Hepatic stellate cell (primary cell): ENCODE data around the gene TTYH2.

Experiments
- DNase-seq: peaks from one replicate; pipeline ENCODE4 v3.0.0; 2011; ENCODE audit warnings: low spot score

TTYH2 gene

DNA sequence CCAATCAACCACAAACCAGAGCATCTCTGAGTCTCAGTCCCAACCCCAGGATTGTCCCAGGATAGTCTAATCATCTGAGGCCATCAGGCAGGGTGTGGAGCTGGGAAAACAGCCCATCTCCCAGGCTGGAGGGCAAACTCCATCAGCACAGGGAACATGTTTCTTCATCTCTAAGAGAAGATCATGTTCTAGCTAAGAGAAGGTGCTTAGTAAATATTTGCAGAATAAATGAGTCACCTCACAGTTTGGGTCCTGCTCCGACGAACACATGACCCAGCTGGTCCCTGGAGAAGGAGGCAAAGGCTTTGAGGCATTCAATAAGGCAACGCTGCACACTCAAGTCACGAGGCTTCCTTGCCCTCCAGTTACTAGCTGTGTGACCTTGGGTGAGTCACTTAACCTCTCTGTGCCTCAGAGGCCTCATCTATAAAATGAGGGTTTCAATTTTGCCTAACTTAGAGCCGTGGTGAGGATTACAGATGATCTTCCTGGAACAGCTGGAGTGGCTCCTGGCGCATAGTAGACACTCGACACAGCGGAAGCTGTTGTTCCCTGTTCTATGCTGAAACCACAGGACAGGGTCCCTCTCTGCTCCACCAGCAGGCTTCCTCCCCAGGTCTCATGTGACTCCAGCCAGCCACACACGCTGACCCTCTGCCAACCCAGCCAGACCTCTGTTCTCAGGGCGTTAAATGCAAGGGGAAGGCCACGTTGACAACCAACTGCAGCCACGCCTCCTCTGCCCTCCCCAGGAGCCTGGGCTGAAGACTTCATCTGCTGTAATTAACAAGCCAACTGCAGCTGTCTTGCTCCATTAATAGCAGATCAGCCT, 20.2 kb upstream of the TTYH2 start:
- DNase-seq = no peak

DNA sequence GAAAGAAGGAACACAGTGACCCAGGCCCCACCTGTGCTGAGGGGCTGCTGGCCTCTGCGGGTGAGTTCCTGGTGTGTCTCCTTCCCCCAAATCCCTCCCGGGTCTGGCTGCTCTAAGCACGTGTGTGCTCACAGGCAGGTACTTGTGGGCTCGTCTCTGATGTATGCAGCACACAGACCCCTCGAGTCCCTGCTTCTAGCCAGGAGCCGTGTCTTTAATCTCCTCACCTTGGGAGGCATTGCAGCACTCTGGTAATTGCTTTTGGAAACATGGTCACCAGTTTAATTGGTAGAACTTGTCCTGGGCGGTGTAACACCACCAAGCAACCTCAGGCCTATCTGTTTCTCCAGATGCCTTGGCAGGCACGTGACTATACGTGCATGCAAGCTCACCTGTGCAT, 18.7 kb upstream of the TTYH2 start:
- no peak for DNase-seq

DNA sequence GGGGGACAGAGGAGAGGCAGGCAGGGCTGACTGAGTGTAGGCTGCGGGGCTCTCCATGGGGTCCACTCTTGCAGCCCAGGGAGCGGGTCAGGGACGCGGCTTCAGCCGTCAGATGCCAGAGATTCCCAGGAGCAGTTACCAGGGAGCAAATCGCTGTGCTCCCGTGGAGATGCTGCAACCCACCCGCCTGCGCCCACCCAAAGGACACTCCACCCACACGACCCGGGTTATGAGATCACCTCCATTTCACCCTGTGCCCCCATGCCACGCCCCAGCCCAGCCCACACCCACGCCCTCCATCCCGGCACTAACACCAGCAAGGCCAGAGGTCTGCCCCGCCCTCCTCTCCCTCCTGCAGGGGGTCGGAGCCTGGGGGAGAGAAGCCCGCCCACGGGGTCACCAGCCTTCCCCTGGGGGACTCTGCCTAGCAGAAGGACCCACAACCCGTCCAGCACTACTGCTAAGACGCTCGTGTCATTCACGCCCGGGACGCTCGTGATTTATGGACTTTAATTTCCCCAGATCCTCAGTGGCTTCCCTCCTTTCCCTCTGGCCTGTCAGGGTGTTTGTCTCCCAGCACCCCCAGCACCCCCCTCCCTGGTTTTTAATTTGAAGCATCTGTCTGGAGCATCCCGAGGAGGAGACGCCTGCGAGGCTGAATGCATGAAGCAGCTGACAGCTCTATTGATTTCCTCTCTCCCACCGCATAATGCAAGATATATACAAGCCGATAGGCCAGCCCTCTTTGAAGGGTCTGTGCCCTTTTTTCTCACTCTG, 16.6 kb upstream of the TTYH2 start:
- DNase-seq = no peak

DNA sequence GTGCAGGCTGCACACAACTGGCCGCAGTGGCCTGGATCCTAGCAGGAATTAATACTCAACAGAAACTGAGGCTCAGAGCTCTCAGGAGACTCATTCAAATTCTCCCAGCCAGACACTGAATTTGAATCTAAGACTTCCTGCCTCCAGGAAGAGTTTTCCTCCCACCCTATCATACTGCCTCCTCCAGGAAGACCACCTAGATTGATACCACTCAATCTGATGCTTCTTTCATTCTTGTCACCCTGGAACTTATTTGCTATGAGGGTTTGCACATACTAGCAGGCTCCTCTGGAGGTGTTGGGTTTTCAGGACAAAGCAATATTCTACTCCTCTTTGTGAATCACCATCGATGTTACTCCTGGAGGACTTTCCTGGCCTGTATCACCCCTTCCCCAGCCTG, 15.6 kb upstream of the TTYH2 start:
- DNase-seq = no peak

DNA sequence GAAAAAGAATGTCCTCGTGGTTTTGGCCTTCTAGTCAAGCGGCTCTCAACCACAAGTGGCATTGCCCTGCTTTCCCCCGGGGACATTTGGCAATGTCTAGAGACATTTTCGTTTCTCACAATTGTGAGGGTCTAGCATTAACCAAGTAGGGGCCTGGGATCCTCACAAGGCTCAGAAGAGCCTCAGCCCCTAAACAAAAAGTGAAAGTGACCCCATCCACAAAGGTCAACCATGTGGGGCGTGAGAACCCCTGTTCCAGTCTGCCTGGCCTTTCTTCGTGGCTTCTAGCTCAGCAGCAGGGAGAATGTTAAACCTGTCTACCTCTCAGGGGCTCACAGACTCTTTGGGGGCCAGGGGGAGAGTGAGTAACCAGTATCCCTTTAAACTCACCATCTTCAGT, 14.7 kb upstream of the TTYH2 start:
- DNase-seq = no peak

DNA sequence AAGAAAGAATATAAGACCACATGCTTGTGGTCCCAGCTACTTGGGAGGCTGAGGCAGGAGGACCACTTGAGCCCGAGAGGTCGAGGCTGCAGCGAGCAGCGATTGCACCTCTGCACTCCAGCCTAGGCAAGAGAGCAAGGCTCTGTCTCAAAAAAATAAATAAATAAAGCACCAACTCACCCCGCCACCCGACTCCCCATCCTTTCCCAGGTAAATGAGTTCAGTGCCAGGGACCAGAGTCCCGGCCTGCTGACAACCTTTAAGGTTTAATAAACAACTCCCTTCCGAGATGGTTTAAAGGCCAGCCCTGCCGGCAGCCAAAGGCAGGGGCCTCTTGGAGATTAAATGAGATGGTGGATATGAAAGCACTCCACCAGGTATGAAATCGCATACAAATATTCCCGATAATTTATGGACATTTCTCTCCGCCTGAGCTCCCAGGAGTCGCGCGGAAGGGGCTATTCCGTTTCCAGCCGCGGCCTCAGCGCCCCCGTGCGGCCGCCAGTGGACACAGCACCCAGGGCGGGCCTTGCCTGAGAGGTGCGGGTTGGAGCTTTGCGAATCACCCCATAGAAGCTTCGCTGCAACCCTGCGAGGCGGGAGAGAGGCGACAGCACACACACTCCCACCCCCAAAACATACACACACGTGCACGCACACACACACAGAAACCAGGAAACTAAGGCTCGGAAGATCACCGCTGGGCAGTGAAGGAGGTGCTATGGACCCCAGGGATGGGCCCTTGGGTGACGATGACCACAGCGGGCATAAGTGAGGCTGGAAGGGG, 13.9 kb upstream of the TTYH2 start:
- peak; percentile 82 for DNase-seq

DNA sequence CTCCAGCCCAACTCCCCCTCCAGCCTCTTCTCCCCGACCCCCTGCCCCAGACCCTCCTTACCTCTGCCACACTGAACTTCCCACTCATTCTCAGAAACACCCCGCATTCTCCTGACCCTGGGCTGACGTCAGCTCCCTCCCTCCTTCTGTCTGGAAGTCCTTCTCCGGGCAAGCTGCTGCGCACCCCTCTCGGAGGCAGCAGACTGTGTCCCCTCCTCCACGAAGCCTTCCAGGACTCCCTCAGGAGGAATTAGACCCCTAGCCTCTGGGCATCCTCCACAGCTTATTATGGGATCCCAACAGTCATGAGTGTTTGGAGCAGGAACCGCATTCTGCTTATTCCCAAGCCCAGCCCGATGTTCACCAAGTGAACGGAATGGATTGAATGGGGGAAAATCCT, 13.3 kb upstream of the TTYH2 start:
- DNase-seq = no peak

DNA sequence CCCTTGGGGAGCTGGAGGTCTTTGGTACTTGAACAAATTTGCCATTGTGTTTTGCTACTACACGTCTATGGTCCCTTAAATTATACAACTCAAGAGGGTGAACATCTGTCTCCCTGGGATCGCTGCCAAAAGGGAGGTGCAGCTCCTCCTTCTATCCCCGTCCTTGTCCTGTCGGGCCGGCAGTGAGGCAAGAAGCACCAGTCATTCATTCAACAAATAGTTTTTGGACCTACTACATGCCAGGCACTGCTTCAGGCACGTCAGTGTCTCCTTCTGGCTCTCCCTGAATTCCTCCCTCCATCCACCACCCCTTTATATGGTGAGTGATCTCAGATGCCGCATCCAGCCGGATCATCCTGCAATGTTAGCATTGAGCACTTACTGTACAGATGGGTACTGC, 12.1 kb upstream of the TTYH2 start:
- no peak for DNase-seq

DNA sequence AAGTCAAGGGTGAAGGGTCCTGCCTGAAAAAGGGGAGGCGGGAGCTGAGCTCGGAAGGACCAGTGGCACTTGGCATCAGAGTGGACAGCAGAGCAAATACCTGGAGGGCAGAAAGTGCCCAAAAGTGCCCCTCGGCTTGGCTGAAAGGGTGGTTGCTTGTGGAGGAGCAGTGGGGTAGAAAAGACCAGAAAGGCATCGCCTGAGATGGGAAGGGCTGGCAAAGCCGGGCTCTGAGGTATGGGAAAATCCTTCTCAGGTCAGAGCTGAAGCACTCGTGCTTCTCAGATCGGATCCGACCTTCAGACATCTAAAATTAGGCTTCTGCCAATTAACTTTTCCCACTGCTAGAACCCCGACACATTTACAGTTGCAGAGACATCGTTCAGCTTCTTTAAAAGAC, 11.4 kb upstream of the TTYH2 start:
- DNase-seq = no peak

DNA sequence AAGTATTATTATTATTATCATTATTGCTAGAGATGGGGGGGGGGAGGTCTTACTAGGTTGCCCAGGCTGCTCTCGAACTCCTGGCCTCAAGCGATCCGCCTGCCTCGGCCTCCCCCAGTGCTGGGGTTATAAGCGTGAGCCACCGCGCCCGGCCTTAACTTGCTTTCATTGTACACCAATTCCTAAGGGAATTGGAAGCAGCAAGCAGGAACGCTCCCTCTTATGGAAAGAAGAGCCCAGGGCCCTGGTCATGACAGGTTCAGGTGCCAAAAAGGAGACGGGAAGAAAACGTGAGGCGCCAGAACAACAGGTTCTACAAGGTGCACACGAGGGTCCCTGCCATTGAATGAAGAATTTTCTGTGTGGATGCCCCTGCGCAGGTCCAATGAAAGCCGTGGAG, 10.4 kb upstream of the TTYH2 start:
- no peak for DNase-seq

DNA sequence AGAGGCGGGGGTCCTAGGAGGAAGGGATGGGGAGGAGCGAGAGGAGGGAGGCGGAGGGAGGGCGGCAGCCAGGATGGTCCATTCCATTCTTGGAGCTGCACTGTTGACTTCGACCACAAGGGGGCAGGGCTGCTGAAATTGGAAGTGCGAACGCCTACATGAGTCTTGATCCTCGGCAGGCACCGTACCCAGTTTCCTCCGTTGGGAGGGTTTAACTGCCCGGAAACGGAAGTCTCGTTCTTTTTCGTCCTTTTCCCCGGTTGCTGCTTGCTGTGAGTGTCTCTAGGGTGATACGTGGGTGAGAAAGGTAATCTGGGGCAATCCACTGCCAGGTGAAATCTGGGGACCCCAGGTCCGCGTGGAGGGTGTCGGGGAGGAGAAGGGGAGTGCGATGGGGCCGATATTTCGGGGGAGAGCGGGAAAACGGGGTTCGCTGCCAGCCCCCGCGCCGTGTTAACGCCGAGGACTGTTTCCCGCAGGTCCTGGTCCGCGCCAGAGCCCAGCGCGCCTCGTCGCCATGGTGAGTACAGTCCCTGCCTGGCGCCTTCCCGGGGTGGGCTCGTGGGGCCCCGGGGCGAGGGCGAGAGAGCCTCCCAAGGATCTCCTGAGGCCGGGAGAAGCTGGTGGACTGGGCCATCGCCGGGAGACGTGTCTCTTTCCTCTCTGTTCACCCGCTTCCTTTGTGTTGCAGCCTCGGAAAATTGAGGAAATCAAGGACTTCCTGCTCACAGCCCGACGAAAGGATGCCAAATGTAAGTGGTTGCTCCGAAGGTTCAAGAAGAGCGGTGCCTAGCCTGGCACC, 9.7 kb upstream of the TTYH2 start, which contains the start of gene RPL38:
RPL38 (plus strand) TSS at position 240 of the 802 bp plus-strand sequence; CDS start at position 518, 278 bp downstream.
- peak; percentile 97 for DNase-seq

DNA sequence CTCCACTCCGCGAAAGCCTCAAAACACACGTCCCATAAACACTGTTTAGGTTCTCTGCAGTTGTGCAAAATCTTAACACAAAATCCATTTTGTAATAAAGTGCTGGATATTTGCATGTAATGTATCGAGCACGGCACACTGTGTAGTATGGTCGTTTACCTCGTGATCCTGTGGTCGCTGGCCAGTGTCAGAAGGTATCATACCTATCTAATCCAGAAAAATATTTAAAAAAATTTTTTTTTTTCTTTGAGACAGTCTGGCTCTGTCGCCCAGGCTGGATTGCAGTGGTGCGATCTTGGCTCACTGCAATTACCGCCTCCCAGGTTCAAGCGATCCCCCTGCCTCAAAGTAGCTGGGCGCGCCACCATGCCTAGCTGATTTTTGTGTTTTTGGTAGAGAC, 8.9 kb upstream of the TTYH2 start:
- DNase-seq = no peak

DNA sequence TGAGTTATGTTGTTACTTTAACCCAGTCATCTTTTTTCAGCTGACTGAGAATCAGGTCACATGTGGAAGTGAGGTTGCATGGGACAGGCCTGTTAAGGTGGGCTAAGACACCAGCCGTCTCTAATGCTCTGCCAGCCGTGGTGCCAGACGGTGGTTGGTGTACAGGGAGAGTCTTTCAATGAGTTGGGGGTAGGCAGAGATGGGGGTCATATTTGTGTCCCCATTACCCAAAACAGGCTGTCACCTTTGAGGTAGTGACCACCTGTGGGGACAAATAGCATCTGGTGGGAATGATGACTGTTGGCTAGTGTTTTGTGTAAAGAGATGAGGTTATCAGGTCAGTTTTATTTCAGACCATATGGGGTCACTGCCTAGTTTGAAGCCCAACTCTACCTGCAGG, 8.1 kb upstream of the TTYH2 start:
- DNase-seq = no peak

DNA sequence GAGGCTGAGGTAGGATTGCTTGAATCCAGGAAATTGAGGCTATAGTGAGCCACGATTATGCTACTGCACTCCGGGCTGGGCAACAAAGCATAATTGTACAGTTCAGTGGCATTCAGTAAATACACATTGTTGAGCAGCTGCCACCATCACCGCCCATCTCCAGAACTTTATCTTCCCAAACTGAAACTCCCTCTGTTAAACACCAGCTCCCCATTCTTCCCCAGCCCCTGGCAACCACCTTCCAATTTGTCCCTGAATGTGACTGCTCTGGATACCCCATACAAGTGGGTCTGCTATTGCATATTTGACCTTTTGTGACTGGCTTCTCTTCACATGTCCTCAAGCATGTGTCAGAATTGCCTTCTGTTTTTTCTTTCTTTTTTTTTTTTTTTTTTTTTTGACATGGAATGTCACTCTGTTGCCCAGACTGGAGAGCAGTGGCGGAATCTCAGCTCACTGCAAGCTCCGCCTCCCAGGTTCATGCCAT, 7.0 kb upstream of the TTYH2 start:
- DNase-seq = no peak

DNA sequence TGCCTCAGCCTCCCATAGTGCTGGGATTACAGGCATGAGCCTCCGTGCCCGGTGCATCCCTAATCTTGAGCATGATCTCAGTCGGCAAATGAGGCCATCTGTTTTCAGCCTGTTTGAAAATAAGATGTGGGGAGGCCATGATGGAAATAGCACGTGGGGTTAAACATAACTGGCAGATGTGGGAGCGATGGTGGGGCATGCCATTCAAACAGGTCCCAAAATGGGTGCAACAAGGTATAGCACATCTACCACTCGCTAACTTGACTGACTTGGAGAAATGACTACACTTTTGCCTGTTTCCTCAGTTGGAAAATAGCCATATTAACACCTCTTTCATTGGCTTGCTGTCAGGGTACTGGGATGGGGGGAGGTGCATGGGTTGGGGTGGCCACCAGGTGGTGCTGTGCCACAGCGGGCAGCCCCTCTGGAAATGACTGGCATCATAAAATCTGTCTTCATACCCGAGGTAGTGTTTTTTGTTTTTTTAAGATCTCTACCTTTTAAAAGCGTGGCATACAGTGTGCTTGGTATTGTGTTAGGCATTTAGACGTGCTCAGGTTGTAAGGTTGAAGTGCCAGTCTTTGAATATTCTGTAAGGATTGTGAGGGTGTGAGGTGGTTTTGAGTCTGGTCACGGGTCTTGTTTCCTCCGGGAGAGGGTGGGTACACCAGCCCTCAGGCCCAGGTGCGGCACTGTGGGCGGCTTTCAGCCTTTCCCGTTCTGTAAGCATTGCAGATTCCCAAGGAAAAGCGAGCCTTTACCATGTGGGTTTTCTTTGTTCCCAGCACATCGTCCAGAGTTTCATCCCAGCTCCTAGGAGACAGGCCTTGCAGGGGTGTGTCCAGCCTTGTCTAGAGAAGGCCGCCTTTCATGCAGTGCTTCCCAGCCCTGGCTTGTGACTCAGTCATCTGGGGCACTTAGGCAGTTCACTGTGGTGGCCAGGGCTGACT, 2.9 kb upstream of the TTYH2 start:
- peak; percentile 91 for DNase-seq

DNA sequence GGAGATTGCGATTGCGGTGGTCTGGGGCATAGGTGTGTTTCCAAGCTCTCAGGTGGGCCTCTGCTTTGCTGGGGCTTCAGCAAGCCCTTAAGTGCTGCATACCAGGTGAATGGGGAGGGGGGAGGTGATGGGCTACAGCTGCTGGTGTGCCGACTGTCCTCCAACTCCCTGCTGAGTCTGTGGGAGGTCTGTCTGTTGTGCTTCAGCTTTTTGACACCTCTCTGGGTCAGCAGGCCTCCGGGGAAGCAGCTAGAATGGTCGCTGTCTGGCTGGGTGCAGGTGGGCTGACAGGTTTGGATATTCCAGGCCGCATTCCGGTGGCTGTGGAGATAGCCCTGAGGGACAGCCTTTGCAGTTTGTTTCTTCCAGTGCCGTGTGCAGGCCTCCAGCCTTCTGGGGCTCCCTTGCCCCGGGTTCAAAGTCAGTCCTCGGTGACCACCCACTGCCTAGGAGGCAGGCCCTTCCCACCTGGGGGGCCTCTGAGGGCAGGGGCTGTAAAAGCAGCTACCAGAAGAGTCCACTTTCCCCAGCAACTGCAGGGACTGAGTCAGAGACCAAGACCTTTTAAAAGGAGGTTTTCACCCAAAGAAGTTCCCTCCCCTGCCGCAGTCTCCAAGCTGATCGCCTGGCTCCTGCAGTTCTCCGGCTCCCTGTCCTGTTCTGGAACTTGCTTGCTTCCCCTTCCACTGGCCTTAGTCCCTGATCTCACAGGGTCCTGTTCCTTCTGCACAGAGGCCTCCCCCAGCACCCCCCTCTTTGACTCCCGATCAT, 2.0 kb upstream of the TTYH2 start:
- no peak for DNase-seq

DNA sequence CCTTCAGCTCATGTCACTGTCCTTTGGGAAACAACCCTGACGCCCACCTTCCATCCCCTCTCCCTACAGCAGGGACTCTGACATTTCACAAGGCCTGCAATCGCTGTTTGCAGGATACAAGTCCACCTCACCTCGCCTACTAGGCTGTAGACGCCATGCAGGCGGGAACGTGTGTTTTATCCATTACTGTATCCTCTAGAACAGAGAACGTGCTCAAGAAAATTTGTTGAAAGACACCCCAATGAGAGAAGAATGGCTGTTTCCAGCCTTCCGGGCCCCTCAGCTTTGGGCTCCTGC, 1.5 kb upstream of the TTYH2 start:
- DNase-seq = no peak

DNA sequence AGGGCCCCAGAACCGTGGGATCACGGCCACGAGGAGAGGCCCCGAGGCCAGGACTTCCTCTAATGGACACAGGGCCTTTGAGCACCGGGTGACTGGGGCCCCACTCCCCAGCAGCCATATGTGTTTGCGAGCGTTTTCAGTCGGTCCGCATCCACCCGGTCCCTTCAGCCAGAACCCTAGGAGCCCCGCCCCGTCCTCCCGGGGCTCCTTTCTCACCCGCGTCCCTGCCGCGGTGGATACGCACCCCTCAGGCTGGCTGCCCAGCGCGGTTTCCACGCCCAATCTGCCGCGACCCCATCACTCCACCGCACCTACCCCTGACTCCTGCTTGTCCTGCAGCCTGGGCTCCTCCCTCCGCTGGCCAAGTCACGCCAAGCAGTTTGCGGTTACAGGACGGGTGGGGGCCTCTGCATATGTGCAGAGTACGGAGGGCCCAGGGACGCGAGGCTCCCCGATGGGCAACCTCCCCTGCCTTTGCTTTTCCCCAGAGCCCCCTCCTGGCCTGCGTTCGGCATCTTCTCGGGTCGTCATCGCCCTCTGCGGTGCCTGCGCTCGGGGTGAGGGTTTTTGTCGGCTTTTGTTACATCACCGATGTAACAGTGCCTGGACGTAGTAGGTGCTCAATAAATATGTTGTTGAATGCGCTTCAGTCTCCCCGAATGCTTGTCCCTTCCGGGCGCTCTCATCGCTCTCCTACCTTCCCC, 1.0 kb upstream of the TTYH2 start:
- DNase-seq = peak; percentile 36

DNA sequence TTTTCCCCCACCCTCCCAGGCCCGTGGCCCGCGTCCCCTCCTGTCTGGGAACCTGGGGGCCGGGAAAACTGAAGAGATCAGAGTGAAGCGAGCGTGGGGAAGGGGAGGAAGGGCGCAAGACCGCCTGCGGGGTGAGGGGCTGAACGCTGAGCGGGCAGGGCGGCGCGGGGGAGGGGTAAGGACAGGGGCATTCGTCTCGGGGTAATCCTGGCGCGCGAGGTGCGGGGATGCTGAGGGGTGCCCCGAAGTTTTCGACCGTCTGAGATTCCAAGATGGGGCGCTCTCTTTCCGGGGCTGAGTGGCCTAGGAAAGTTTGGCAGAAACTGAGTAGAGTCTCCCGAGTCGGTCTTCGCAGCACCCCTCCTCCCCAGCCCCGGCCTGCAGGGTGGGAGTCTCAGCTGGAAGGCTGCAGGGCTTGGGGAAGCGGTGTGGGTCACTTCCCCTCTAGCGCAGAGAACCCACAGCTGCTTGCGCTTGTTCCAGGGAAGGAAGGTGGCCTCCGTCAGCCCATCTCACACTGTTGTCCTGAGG, 555 bp downstream of the TTYH2 start:
- no peak for DNase-seq
